ENCODE data around the gene TP63.

Gene TP63

DNA sequence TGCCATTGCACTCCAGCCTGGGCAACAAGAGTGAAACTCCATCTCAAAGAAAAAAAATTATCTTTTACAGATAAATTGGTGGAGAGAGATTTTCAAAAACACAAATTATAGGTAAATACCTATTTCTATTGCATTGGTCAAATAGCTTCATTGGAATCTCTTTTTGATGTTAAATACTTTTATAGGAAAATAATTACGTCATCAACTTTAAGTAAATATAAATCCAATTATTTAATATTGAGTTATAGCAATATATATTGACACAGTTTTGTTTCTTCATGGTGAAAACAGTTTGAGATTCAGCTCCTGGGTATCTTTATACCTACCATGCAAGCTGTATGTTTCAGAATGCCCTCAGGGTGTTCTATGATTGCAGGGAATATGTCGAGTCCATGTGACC is 172.1 kb downstream of the TP63 start:
- H3K9me3 ChIP-seq (ENCODE audit: control insufficient read depth in 5 of 5, low read length in 5 of 5), result no peaks in the 10 kb centered on the region
- no peak overlapping the region for H3K9ac ChIP-seq (ENCODE audit: low read length in 5 of 5)
- H3K4me1 ChIP-seq (ENCODE audit: control insufficient read depth in 5 of 5, insufficient read depth in 5 of 5, low read length in 5 of 5), result peaks cover 0 to 3% (median 0%) of the 10 kb centered on the region in 5 donors
- H3K4me3 ChIP-seq (ENCODE audit: low read depth in 1 of 5, low read length in 5 of 5), result no peak overlapping the region
- H3K27ac ChIP-seq (ENCODE audit: low read depth, low read length), result no peak overlapping the region
- H3K27me3 ChIP-seq (ENCODE audit: control insufficient read depth in 5 of 5, insufficient read depth in 4 of 5, low read length in 5 of 5), result no peaks in the 10 kb centered on the region
- no peaks in the 10 kb centered on the region for H3K36me3 ChIP-seq (ENCODE audit: control insufficient read depth in 5 of 5, insufficient read depth in 5 of 5, low read length in 5 of 5)

DNA sequence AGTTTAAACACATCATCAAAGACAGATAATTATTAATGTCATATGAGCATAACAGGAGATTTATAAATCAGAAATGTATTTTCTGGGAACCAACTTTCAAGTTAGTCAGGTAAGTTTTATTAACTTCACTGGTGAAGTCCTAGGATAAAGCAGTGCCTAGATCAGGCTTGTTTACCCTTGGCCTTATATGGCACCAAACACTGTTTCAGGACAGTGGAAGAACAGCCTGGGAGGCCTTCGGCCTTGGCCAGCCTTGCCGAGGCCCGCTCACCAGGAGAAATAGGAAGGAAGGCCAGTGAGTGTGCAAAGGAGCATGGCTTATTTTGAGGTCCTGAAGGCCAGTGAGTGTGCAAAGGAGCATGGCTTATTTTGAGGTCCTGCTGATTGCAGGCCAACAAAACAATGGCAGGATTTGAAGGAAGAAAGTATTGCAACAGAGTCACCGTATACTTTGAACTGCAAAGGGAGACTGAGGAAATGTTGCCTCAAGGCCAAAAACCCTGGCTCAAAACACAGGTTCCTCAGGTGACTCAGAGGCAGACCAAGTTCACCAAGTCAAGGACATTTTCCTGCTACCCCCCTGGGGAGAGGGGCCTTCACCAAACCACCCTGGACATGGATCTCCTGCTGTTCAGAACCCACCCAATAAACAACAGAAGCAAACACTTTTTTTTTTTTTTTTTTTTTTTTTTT is 174.3 kb downstream of the TP63 start:
- no peaks in the 10 kb centered on the region for H3K9me3 ChIP-seq (ENCODE audit: control insufficient read depth in 5 of 5, low read length in 5 of 5)
- no peak overlapping the region for H3K9ac ChIP-seq (ENCODE audit: low read length in 5 of 5)
- no peak overlapping the region for H3K27ac ChIP-seq (ENCODE audit: low read depth, low read length)
- H3K4me3 ChIP-seq (ENCODE audit: low read depth in 1 of 5, low read length in 5 of 5), result no peak overlapping the region
- H3K4me1 ChIP-seq (ENCODE audit: control insufficient read depth in 5 of 5, insufficient read depth in 5 of 5, low read length in 5 of 5), result peaks cover 0 to 3% (median 0%) of the 10 kb centered on the region in 5 donors
- H3K27me3 ChIP-seq (ENCODE audit: control insufficient read depth in 5 of 5, insufficient read depth in 4 of 5, low read length in 5 of 5), result no peaks in the 10 kb centered on the region
- H3K36me3 ChIP-seq (ENCODE audit: control insufficient read depth in 5 of 5, insufficient read depth in 5 of 5, low read length in 5 of 5), result no peaks in the 10 kb centered on the region

DNA sequence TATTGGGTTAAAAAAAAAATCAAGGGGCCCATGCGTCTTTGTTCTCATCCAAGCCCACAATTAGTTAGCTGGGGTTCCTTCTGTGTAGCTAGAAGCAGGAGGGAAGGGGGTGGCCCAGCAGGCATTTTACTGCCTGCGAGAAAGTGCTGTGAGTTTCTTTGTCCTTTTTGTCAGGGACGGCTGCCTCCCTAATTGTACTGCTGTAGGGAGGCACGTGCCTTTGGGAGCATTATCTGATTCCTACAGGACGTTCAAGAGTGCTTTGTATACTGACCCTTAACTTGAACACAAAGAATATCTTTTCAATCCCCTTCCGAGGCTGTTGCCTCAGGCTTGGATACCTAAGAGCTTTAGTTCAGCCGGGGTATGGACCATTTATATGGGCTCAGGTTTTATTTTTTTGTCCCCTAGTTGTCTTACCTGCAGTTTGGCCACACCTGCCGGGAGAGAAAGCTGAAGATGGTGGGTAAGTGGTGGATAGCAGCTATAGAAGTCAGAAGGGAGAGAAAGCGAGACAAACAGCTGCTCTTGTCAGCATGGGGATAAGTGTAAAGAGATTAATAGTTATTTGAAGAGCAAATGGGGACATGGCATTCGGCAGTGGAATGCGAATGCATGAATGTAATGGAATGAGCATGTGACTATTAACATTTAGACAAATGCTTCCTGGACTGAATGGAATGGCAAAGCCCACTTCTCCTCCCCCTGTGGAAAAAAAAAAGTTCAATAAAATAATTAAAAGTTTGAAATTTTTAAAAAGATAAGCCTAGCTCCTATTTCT is 175.2 kb downstream of the TP63 start:
- no peaks in the 10 kb centered on the region for H3K36me3 ChIP-seq (ENCODE audit: control insufficient read depth in 5 of 5, insufficient read depth in 5 of 5, low read length in 5 of 5)
- H3K9ac ChIP-seq (ENCODE audit: low read length in 5 of 5), result no peak overlapping the region
- H3K9me3 ChIP-seq (ENCODE audit: control insufficient read depth in 5 of 5, low read length in 5 of 5), result no peaks in the 10 kb centered on the region
- H3K4me3 ChIP-seq (ENCODE audit: low read depth in 1 of 5, low read length in 5 of 5), result no peak overlapping the region
- peaks cover 0 to 3% (median 0%) of the 10 kb centered on the region in 5 donors for H3K4me1 ChIP-seq (ENCODE audit: control insufficient read depth in 5 of 5, insufficient read depth in 5 of 5, low read length in 5 of 5)
- H3K27me3 ChIP-seq (ENCODE audit: control insufficient read depth in 5 of 5, insufficient read depth in 4 of 5, low read length in 5 of 5), result no peaks in the 10 kb centered on the region
- no peak overlapping the region for H3K27ac ChIP-seq (ENCODE audit: low read depth, low read length)

DNA sequence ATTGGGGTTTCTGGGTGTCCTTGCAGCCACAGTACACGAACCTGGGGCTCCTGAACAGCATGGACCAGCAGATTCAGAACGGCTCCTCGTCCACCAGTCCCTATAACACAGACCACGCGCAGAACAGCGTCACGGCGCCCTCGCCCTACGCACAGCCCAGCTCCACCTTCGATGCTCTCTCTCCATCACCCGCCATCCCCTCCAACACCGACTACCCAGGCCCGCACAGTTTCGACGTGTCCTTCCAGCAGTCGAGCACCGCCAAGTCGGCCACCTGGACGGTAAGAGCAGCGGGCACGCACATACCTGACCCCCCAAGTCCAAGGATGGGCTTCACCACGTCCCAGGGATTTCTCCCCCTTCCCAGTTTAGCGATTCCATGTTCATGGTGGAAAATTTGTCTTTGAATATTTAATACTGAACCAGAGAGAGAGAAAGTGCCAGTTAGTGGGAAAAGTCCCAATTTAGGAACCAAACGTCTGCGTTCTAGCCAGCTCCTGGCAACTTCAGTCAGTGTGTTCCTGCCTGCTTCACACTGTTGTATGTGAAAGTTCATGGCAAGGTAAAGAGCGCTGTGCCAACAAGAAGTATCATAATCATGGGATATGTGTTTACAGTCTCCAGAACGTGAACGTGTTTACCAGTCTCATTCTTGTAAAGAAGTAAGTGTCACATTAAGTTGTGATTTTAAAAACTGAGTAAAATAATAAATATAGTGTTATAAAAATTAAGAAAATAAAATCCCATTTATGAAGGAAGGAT is 177.2 kb downstream of the TP63 start:
- Histone ChIP-seq H3K4me3 (ENCODE audit: low read depth in 1 of 5, low read length in 5 of 5) (no peak overlapping the region), H3K27me3 (ENCODE audit: control insufficient read depth in 5 of 5, insufficient read depth in 4 of 5, low read length in 5 of 5) (no peaks in the 10 kb centered on the region), H3K36me3 (ENCODE audit: control insufficient read depth in 5 of 5, insufficient read depth in 5 of 5, low read length in 5 of 5) (no peaks in the 10 kb centered on the region), H3K9ac (ENCODE audit: low read length in 5 of 5) (no peak overlapping the region), H3K9me3 (ENCODE audit: control insufficient read depth in 5 of 5, low read length in 5 of 5) (no peaks in the 10 kb centered on the region), H3K27ac (ENCODE audit: low read depth, low read length) (no peak overlapping the region), H3K4me1 (ENCODE audit: control insufficient read depth in 5 of 5, insufficient read depth in 5 of 5, low read length in 5 of 5) (peaks cover 0 to 3% (median 0%) of the 10 kb centered on the region in 5 donors)

DNA sequence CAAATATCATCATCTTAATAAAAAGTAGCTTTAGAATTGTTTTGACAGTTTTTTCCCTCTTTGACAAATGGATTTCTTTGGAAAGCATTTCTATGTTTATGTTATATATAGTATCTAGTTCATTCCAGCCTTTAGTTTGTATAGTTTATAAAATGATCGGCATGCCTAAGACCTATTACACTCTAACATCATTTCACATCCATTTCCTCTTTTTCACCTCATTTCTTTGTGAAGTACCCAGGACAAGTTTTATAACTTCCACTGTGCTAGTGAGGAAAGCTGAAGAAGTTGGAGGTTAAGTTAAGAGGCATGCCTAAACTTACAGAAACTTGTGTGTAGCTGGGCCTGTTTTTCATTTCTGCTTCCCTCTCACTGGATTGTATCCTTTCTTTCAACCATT is 178.4 kb downstream of the TP63 start:
- H3K36me3 ChIP-seq (ENCODE audit: control insufficient read depth in 5 of 5, insufficient read depth in 5 of 5, low read length in 5 of 5), result no peaks in the 10 kb centered on the region
- H3K9me3 ChIP-seq (ENCODE audit: control insufficient read depth in 5 of 5, low read length in 5 of 5), result no peaks in the 10 kb centered on the region

DNA sequence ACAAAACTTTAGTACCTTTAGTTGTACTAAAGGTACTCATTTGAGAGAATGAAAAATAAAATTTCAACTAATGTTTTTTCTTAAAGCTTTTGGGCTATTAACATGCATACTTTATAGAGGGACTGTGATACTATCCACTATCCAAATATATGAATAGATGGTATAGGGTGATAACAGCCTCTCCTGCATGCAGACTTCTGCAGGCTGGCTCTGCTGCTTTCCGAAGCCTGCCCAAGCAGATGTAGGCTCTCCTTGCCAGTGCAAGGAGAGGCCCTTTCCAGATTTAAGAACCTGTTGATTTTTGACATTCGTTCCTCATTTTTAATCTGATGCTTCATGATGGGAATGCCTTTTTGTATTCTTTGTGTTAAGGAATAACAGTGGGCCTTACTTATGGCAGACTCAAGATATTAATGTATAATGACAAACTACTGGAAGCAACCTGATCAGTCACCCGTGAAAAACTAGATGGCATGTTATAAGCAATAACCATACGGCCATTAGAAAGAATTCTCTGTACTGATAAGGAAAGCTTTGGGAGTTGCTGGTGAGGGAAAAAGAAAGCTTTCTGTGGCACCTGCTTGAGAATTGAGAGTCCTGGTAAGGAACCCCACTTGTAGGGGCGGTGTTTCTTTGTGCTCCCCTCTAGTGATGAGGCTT is 181.7 kb downstream of the TP63 start:
- Histone ChIP-seq H3K9ac (ENCODE audit: low read length in 5 of 5) (no peak overlapping the region), H3K4me1 (ENCODE audit: control insufficient read depth in 5 of 5, insufficient read depth in 5 of 5, low read length in 5 of 5) (no peaks in the 10 kb centered on the region), H3K36me3 (ENCODE audit: control insufficient read depth in 5 of 5, insufficient read depth in 5 of 5, low read length in 5 of 5) (no peaks in the 10 kb centered on the region), H3K27me3 (ENCODE audit: control insufficient read depth in 5 of 5, insufficient read depth in 4 of 5, low read length in 5 of 5) (no peaks in the 10 kb centered on the region), H3K9me3 (ENCODE audit: control insufficient read depth in 5 of 5, low read length in 5 of 5) (no peaks in the 10 kb centered on the region), H3K4me3 (ENCODE audit: low read depth in 1 of 5, low read length in 5 of 5) (no peak overlapping the region), H3K27ac (ENCODE audit: low read depth, low read length) (no peak overlapping the region)

More for the DNA sequence above, 178.4 kb downstream of the TP63 start:
- Histone ChIP-seq H3K27me3 (ENCODE audit: control insufficient read depth in 5 of 5, insufficient read depth in 4 of 5, low read length in 5 of 5) (no peaks in the 10 kb centered on the region), H3K4me1 (ENCODE audit: control insufficient read depth in 5 of 5, insufficient read depth in 5 of 5, low read length in 5 of 5) (peaks cover 0 to 3% (median 0%) of the 10 kb centered on the region in 5 donors), H3K9ac (ENCODE audit: low read length in 5 of 5) (no peak overlapping the region), H3K4me3 (ENCODE audit: low read depth in 1 of 5, low read length in 5 of 5) (no peak overlapping the region), H3K27ac (ENCODE audit: low read depth, low read length) (no peak overlapping the region)

DNA sequence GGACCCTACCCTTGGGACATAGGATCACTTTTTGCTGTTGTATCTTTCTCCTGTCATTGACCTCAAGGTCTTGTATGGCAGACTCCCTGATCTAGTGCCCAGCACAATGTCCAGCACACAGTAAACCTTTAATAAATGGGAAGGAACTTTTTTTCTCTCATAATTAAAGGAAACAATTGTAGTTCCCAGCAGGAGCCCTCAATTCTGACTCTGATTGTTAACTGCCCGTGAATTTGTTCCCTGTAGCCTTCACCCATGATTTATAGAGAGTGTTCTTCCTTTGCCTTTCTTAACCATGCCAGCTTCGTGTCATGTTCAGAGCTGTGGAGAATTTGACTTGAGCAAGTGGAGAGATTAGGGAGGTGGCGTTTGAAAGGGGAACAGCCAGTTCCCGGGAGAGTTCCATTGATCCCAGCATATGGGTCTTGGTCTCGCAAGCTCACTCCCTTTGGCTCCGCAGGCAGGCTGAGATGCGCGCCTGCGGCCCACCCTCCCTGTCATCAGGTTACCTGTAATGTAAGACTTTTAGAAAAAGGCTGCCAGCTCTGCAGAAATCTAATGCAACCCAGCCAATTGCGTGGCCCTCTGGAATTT is 182.6 kb downstream of the TP63 start:
- Histone ChIP-seq H3K36me3 (ENCODE audit: control insufficient read depth in 5 of 5, insufficient read depth in 5 of 5, low read length in 5 of 5) (no peaks in the 10 kb centered on the region), H3K27me3 (ENCODE audit: control insufficient read depth in 5 of 5, insufficient read depth in 4 of 5, low read length in 5 of 5) (no peaks in the 10 kb centered on the region), H3K9ac (ENCODE audit: low read length in 5 of 5) (no peak overlapping the region), H3K27ac (ENCODE audit: low read depth, low read length) (no peak overlapping the region), H3K4me1 (ENCODE audit: control insufficient read depth in 5 of 5, insufficient read depth in 5 of 5, low read length in 5 of 5) (no peaks in the 10 kb centered on the region), H3K9me3 (ENCODE audit: control insufficient read depth in 5 of 5, low read length in 5 of 5) (no peaks in the 10 kb centered on the region), H3K4me3 (ENCODE audit: low read depth in 1 of 5, low read length in 5 of 5) (no peak overlapping the region)

DNA sequence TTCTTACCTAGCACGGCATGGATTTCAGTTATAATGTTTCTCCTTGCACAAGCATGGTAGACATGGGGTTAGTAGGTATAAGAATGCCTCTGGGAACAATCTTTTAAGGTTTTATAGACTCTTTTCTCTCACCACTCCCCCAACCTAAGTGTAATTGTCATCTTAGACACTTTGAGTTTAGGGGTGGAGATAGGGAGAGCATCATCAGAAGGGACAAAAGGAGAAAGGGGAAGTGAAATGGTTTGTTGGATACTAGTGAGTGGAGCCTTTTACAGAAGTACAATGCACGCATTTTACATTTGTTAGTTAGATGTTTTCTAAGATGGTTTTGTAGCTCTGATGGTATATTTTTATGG is 189.2 kb downstream of the TP63 start:
- Histone ChIP-seq H3K4me3 (ENCODE audit: low read depth in 1 of 5, low read length in 5 of 5) (no peak overlapping the region), H3K9ac (ENCODE audit: low read length in 5 of 5) (no peak overlapping the region), H3K27ac (ENCODE audit: low read depth, low read length) (no peak overlapping the region), H3K36me3 (ENCODE audit: control insufficient read depth in 5 of 5, insufficient read depth in 5 of 5, low read length in 5 of 5) (no peaks in the 10 kb centered on the region), H3K9me3 (ENCODE audit: control insufficient read depth in 5 of 5, low read length in 5 of 5) (no peaks in the 10 kb centered on the region), H3K4me1 (ENCODE audit: control insufficient read depth in 5 of 5, insufficient read depth in 5 of 5, low read length in 5 of 5) (no peaks in the 10 kb centered on the region), H3K27me3 (ENCODE audit: control insufficient read depth in 5 of 5, insufficient read depth in 4 of 5, low read length in 5 of 5) (no peaks in the 10 kb centered on the region)

DNA sequence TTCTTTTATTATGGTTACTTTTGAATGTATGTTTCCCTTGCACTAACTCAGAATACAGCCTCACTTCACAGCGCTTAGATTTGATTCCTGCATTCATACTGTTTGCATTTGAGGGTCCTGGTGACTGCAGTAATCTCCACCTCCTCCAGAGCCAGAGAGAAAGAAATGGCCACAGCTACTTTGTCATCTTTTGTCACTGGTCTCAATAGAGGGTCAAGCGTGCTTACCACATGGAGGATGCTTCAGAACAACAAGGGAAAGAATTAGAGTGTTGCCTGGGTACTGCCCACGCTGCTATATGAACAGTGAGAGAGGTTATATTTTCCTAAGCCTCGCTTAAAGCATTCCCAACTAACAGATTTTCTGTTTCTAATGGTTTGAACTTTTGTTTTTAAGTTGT is 190.1 kb downstream of the TP63 start:
- H3K27me3 ChIP-seq (ENCODE audit: control insufficient read depth in 5 of 5, insufficient read depth in 4 of 5, low read length in 5 of 5), result no peaks in the 10 kb centered on the region
- H3K4me3 ChIP-seq (ENCODE audit: low read depth in 1 of 5, low read length in 5 of 5), result no peak overlapping the region
- H3K27ac ChIP-seq (ENCODE audit: low read depth, low read length), result no peak overlapping the region
- H3K36me3 ChIP-seq (ENCODE audit: control insufficient read depth in 5 of 5, insufficient read depth in 5 of 5, low read length in 5 of 5), result no peaks in the 10 kb centered on the region
- no peak overlapping the region for H3K9ac ChIP-seq (ENCODE audit: low read length in 5 of 5)
- H3K9me3 ChIP-seq (ENCODE audit: control insufficient read depth in 5 of 5, low read length in 5 of 5), result no peaks in the 10 kb centered on the region
- no peaks in the 10 kb centered on the region for H3K4me1 ChIP-seq (ENCODE audit: control insufficient read depth in 5 of 5, insufficient read depth in 5 of 5, low read length in 5 of 5)
